ENCODE results near the gene FYB1.

- TF ChIP-seq EZH2phosphoT487 (IDR thresholded peaks at IDR 0.05; ENCODE audit: borderline replicate concordance), result no peak
- TF ChIP-seq, protein P1, sequence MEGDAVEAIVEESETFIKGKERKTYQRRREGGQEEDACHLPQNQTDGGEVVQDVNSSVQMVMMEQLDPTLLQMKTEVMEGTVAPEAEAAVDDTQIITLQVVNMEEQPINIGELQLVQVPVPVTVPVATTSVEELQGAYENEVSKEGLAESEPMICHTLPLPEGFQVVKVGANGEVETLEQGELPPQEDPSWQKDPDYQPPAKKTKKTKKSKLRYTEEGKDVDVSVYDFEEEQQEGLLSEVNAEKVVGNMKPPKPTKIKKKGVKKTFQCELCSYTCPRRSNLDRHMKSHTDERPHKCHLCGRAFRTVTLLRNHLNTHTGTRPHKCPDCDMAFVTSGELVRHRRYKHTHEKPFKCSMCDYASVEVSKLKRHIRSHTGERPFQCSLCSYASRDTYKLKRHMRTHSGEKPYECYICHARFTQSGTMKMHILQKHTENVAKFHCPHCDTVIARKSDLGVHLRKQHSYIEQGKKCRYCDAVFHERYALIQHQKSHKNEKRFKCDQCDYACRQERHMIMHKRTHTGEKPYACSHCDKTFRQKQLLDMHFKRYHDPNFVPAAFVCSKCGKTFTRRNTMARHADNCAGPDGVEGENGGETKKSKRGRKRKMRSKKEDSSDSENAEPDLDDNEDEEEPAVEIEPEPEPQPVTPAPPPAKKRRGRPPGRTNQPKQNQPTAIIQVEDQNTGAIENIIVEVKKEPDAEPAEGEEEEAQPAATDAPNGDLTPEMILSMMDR (conservative IDR thresholded peaks at IDR 0.05; ENCODE audit: low read length), result no peak
Observed at GRCh38 chr5:39266442-39266841, 47.1 kb upstream of the FYB1 start.

All from Loucy (cell line).